ENCODE data around the gene MAPK11.

The MAPK11 gene

DNA sequence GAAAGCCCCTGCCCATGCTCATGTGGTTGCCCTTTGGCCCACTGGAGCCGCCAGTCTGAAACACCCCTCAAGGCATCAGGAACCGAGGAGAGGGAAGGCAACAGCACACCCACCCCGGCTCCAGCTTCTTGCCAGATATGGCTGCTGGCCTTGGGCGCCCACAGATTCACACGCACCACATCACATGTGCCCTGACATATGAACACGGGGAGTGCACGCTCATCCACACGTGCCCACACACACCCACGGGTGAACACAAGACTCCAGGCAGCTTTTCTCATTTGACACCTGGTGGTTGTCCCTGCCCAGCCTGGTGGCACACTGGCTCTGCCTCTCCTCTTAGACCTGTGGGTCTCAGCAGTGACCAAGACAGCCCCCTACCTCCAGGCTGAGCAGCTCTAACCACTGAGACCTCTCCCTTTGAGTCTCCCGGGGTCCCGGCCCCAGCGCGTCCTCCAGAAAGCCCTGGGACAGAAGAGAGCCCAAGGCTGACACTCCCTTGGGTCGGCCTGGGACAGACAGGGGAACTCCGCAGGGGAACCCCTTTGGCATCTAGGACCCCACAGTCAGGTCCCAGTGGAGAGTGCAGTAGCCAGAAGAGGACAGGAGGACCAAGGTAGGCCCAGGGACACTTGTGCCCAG is 6.0 kb downstream of the MAPK11 start:
- Histone ChIP-seq H3K4me2 (ENCODE audit: low read length, poor library complexity, severe bottlenecking) (no peak overlapping the region), H2BK12ac (ENCODE audit: low read length in 2 of 2) (no peak overlapping the region), H3K27ac (ENCODE audit: low read length, poor library complexity, severe bottlenecking) (no peak overlapping the region), H3K79me1 (replicated peaks; ENCODE audit: low read length, poor library complexity, severe bottlenecking) (peaks cover 5% of the 10 kb centered on the region), H3K9ac (ENCODE audit: low read length) (no peak overlapping the region), H3K4ac (ENCODE audit: low read depth in 1 of 2, low read length in 2 of 2) (no peak overlapping the region), H3K4me1 (ENCODE audit: control insufficient read depth, insufficient read depth, low read depth, low read length) (peaks cover 37% of the 10 kb centered on the region), H2AFZ (ENCODE audit: low read depth, low read length) (no peak overlapping the region), H4K91ac (ENCODE audit: low read length) (no peak overlapping the region), H3K23ac (ENCODE audit: low read length in 2 of 2) (no peak overlapping the region), H3K14ac (ENCODE audit: low read length in 2 of 2) (no peak overlapping the region), H3K36me3 (ENCODE audit: control insufficient read depth in 1 of 2, insufficient read depth in 2 of 2, low read depth in 1 of 2, low read length in 2 of 2) (peaks cover 0 to 20% of the 10 kb centered on the region in 2 experiments), H2BK15ac (ENCODE audit: low read depth, poor library complexity, severe bottlenecking) (no peak overlapping the region), H3K4me3 (ENCODE audit: insufficient read depth in 1 of 2, low read depth in 1 of 2, low read length in 2 of 2) (no peak overlapping the region), H3K9me3 (ENCODE audit: control insufficient read depth, low read length) (no peaks in the 10 kb centered on the region), H2BK5ac (ENCODE audit: low read depth, low read length, poor library complexity, severe bottlenecking) (no peak overlapping the region), H3K18ac (ENCODE audit: low read depth in 1 of 2, low read length in 2 of 2) (no peak overlapping the region), H4K8ac (ENCODE audit: low read length) (no peak overlapping the region), H2BK120ac (ENCODE audit: low read depth, low read length) (no peak overlapping the region), H2AK5ac (ENCODE audit: low read length, severe bottlenecking) (no peak overlapping the region), H3K27me3 (ENCODE audit: control insufficient read depth in 1 of 2, insufficient read depth in 1 of 2, low read length in 2 of 2) (peaks cover 0 to 22% of the 10 kb centered on the region in 2 experiments)
- 94% methylated on average over 15 of the region's 15 CpGs for WGBS
- DNase-seq = no peak

DNA sequence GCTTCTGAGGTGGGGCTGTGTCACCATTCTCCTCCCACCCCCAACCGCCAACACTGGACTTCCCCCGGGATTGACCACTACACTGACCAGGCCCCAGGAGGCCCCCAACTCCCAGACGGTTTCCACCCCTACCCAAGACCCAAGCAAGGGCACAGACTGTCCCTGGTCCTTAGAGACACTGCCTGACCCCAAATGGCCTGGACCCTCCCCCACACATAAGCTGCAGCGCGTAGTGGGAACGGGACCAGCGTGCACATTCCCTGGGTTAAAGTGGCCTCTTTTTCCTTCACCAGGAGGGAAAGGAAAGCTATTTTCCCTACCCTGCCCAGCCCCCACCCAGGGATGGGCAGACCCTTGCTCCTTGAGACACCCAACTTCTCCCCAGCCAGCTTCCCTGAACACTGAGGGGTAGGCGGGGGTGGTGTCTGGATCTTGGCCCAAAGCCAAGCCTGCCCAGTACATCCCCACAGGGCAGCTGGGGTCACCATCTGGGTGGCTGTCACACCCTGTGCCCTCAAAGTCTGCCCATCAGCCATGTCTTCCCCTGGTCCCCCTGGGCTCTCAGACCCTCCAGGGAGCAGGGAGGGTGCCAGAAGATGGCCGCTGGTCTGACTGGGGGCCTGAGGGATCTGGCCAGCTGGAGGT is 7.1 kb downstream of the MAPK11 start:
- H2BK5ac ChIP-seq (ENCODE audit: low read depth, low read length, poor library complexity, severe bottlenecking) = no peak overlapping the region

DNA sequence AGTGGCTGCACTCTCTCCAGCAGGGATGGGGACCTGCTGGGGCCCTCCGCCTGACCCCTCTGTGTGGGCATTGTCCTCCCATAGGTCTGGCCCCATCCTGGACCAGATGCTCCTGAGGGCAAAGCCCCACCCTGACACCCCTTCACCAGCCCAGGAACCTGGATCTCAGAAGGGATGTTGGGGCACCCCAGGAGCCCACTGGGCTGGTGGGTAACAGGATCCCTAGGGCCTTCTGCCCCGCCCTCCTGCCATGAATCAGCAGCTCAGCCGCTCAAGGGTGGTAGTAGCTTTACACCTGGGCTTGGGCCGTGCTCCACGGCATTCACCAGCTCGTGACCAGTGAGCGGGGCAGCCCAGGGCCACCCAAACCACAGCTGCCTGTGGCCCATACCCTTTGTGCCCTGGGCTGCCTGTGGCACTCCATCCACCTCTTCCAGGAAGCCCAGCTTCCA is 7.7 kb downstream of the MAPK11 start:
- H3K4ac ChIP-seq (ENCODE audit: low read depth in 1 of 2, low read length in 2 of 2) = peak overlapping the region; percentile 62 to 65
- H4K8ac ChIP-seq (ENCODE audit: low read length) = peak overlapping the region; percentile 68
- no peak overlapping the region for H3K4me3 ChIP-seq (ENCODE audit: insufficient read depth in 1 of 2, low read depth in 1 of 2, low read length in 2 of 2)
- H2BK5ac ChIP-seq (ENCODE audit: low read depth, low read length, poor library complexity, severe bottlenecking) = no peak overlapping the region
- peak overlapping the region; percentile 75 for H2BK15ac ChIP-seq (ENCODE audit: low read depth, poor library complexity, severe bottlenecking)
- H3K4me2 ChIP-seq (ENCODE audit: low read length, poor library complexity, severe bottlenecking) = no peak overlapping the region
- no peak for DNase-seq
- H3K9ac ChIP-seq (ENCODE audit: low read length) = no peak overlapping the region
- H3K4me1 ChIP-seq (ENCODE audit: control insufficient read depth, insufficient read depth, low read depth, low read length) = peaks cover 40% of the 10 kb centered on the region
- H3K14ac ChIP-seq (ENCODE audit: low read length in 2 of 2) = peak overlapping the region in 1 of 2 experiments; percentile 87
- H3K79me1 ChIP-seq (replicated peaks; ENCODE audit: low read length, poor library complexity, severe bottlenecking) = peaks cover 16% of the 10 kb centered on the region
- H2BK12ac ChIP-seq (ENCODE audit: low read length in 2 of 2) = peak overlapping the region in 1 of 2 experiments; percentile 73
- H3K23ac ChIP-seq (ENCODE audit: low read length in 2 of 2) = peak overlapping the region in 1 of 2 experiments; percentile 3
- H2AFZ ChIP-seq (ENCODE audit: low read depth, low read length) = no peak overlapping the region
- no peak overlapping the region for H3K27ac ChIP-seq (ENCODE audit: low read length, poor library complexity, severe bottlenecking)
- no peaks in the 10 kb centered on the region for H3K9me3 ChIP-seq (ENCODE audit: control insufficient read depth, low read length)
- H3K36me3 ChIP-seq (ENCODE audit: control insufficient read depth in 1 of 2, insufficient read depth in 2 of 2, low read depth in 1 of 2, low read length in 2 of 2) = peaks cover 0 to 35% of the 10 kb centered on the region in 2 experiments
- no peak overlapping the region for H2AK5ac ChIP-seq (ENCODE audit: low read length, severe bottlenecking)
- peak overlapping the region; percentile 86 for H4K91ac ChIP-seq (ENCODE audit: low read length)
- no peak overlapping the region for H2BK120ac ChIP-seq (ENCODE audit: low read depth, low read length)
- WGBS = 64% methylated on average over 7 of the region's 7 CpGs
- H3K27me3 ChIP-seq (ENCODE audit: control insufficient read depth in 1 of 2, insufficient read depth in 1 of 2, low read length in 2 of 2) = peaks cover 0 to 22% of the 10 kb centered on the region in 2 experiments
- peak overlapping the region in 1 of 2 experiments; percentile 79 for H3K18ac ChIP-seq (ENCODE audit: low read depth in 1 of 2, low read length in 2 of 2)

More for the DNA sequence above, 7.1 kb downstream of the MAPK11 start:
- peaks cover 43% of the 10 kb centered on the region for H3K4me1 ChIP-seq (ENCODE audit: control insufficient read depth, insufficient read depth, low read depth, low read length)
- peaks cover 11% of the 10 kb centered on the region for H3K79me1 ChIP-seq (replicated peaks; ENCODE audit: low read length, poor library complexity, severe bottlenecking)
- peak overlapping the region; percentile 86 for H4K91ac ChIP-seq (ENCODE audit: low read length)
- peak overlapping the region in 1 of 2 experiments; percentile 11 for H2BK12ac ChIP-seq (ENCODE audit: low read length in 2 of 2)
- H2BK120ac ChIP-seq (ENCODE audit: low read depth, low read length) = no peak overlapping the region
- H3K27me3 ChIP-seq (ENCODE audit: control insufficient read depth in 1 of 2, insufficient read depth in 1 of 2, low read length in 2 of 2) = peaks cover 0 to 22% of the 10 kb centered on the region in 2 experiments
- H3K4me2 ChIP-seq (ENCODE audit: low read length, poor library complexity, severe bottlenecking) = no peak overlapping the region
- no peak overlapping the region for H3K9ac ChIP-seq (ENCODE audit: low read length)
- no peak overlapping the region for H3K27ac ChIP-seq (ENCODE audit: low read length, poor library complexity, severe bottlenecking)
- H3K14ac ChIP-seq (ENCODE audit: low read length in 2 of 2) = no peak overlapping the region
- no peak overlapping the region for H2AFZ ChIP-seq (ENCODE audit: low read depth, low read length)
- H3K9me3 ChIP-seq (ENCODE audit: control insufficient read depth, low read length) = no peaks in the 10 kb centered on the region
- peak overlapping the region in 1 of 2 experiments; percentile 18 for H3K23ac ChIP-seq (ENCODE audit: low read length in 2 of 2)
- H3K4ac ChIP-seq (ENCODE audit: low read depth in 1 of 2, low read length in 2 of 2) = peak overlapping the region in 1 of 2 experiments; percentile 62
- H2AK5ac ChIP-seq (ENCODE audit: low read length, severe bottlenecking) = peak overlapping the region; percentile 27
- peak overlapping the region; percentile 68 for H4K8ac ChIP-seq (ENCODE audit: low read length)
- no peak for DNase-seq
- WGBS = 73% methylated on average over 9 of the region's 9 CpGs
- H3K18ac ChIP-seq (ENCODE audit: low read depth in 1 of 2, low read length in 2 of 2) = peak overlapping the region in 1 of 2 experiments; percentile 64
- H3K4me3 ChIP-seq (ENCODE audit: insufficient read depth in 1 of 2, low read depth in 1 of 2, low read length in 2 of 2) = no peak overlapping the region
- H3K36me3 ChIP-seq (ENCODE audit: control insufficient read depth in 1 of 2, insufficient read depth in 2 of 2, low read depth in 1 of 2, low read length in 2 of 2) = peaks cover 0 to 29% of the 10 kb centered on the region in 2 experiments
- peak overlapping the region; percentile 75 for H2BK15ac ChIP-seq (ENCODE audit: low read depth, poor library complexity, severe bottlenecking)
